ENCODE data around the gene PTRHD1. TPM values are rescaled to one million over a fixed set of nuclear protein-coding genes. Genes with fewer than 3 reads are reported as not detected.
A peak's percentile ranks its signal among the peaks of the same experiment; 100 is the strongest.

PTRHD1 gene
- total and polyA plus RNA-seq, 10 of the 15 experiments (the other 5 are each of a cell fraction or from before 2014, with no cell fraction given), result 15.9 to 64.2 (median 45.0) TPM

GRCh38 chr2:24792874-24793760 is at the start of gene PTRHD1, which contains the start of gene CENPO (continued):
- TF ChIP-seq CEBPZ (IDR thresholded peaks at IDR 0.05; ENCODE audit: low read depth, low read length), result no peak
- TF ChIP-seq, protein P1, sequence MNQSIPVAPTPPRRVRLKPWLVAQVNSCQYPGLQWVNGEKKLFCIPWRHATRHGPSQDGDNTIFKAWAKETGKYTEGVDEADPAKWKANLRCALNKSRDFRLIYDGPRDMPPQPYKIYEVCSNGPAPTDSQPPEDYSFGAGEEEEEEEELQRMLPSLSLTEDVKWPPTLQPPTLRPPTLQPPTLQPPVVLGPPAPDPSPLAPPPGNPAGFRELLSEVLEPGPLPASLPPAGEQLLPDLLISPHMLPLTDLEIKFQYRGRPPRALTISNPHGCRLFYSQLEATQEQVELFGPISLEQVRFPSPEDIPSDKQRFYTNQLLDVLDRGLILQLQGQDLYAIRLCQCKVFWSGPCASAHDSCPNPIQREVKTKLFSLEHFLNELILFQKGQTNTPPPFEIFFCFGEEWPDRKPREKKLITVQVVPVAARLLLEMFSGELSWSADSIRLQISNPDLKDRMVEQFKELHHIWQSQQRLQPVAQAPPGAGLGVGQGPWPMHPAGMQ (IDR thresholded peaks at IDR 0.05; ENCODE audit: borderline replicate concordance), result no peak
- TF ChIP-seq SREBF2 (IDR thresholded peaks at IDR 0.05; ENCODE audit: low read length), result no peak
- TF ChIP-seq NR2C2 (IDR thresholded peaks at IDR 0.05; ENCODE audit: borderline replicate concordance, control insufficient read depth, insufficient read length, low read depth), result no peak
- TF ChIP-seq, protein P2, sequence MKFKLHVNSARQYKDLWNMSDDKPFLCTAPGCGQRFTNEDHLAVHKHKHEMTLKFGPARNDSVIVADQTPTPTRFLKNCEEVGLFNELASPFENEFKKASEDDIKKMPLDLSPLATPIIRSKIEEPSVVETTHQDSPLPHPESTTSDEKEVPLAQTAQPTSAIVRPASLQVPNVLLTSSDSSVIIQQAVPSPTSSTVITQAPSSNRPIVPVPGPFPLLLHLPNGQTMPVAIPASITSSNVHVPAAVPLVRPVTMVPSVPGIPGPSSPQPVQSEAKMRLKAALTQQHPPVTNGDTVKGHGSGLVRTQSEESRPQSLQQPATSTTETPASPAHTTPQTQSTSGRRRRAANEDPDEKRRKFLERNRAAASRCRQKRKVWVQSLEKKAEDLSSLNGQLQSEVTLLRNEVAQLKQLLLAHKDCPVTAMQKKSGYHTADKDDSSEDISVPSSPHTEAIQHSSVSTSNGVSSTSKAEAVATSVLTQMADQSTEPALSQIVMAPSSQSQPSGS (IDR thresholded peaks at IDR 0.05; ENCODE audit: low read length), result no peak
- peak; percentile 78 for TF ChIP-seq DPF2 (IDR thresholded peaks at IDR 0.05)
- TF ChIP-seq SIN3A (IDR thresholded peaks at IDR 0.05; ENCODE audit: low read depth, low read length), result peak; percentile 90
